ENCODE results near the gene KAT6B.

DNA sequence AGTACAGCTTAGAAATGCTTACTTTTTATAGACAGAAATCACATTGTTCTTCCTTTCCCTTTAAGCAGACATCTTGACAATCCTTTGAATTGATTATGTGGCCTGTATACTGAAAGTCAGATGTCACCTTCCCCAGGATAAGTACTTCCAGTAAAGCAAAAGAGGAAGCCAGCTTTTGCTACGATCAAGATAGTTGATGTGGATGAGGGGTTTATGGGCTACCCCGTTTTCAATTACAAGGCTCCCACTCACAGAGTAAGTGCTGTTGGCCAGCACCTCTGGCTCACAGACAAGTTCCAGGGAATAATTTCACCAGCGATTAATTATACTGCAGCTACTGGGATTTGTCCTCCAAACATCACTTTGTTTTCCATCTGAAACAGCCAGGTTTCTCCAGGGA, 189.9 kb downstream of the KAT6B start:
- TF ChIP-seq, protein P1, sequence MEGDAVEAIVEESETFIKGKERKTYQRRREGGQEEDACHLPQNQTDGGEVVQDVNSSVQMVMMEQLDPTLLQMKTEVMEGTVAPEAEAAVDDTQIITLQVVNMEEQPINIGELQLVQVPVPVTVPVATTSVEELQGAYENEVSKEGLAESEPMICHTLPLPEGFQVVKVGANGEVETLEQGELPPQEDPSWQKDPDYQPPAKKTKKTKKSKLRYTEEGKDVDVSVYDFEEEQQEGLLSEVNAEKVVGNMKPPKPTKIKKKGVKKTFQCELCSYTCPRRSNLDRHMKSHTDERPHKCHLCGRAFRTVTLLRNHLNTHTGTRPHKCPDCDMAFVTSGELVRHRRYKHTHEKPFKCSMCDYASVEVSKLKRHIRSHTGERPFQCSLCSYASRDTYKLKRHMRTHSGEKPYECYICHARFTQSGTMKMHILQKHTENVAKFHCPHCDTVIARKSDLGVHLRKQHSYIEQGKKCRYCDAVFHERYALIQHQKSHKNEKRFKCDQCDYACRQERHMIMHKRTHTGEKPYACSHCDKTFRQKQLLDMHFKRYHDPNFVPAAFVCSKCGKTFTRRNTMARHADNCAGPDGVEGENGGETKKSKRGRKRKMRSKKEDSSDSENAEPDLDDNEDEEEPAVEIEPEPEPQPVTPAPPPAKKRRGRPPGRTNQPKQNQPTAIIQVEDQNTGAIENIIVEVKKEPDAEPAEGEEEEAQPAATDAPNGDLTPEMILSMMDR (IDR thresholded peaks at IDR 0.05) = no peak
- no peak for TF ChIP-seq POLR2A (IDR thresholded peaks at IDR 0.05; ENCODE audit: low read depth)
- TF ChIP-seq EP300 (IDR thresholded peaks at IDR 0.05) = no peak
